DMS 273 (cell line): ENCODE results near the gene PAX9.
A peak's percentile ranks its signal among the peaks of the same experiment; 100 is the strongest.

Source experiments
- DNase-seq: peaks from one replicate; lab custom pipeline; 2025; ENCODE audit not compliant: unreplicated experiment; lab: John Stamatoyannopoulos, UW

The PAX9 gene

DNA sequence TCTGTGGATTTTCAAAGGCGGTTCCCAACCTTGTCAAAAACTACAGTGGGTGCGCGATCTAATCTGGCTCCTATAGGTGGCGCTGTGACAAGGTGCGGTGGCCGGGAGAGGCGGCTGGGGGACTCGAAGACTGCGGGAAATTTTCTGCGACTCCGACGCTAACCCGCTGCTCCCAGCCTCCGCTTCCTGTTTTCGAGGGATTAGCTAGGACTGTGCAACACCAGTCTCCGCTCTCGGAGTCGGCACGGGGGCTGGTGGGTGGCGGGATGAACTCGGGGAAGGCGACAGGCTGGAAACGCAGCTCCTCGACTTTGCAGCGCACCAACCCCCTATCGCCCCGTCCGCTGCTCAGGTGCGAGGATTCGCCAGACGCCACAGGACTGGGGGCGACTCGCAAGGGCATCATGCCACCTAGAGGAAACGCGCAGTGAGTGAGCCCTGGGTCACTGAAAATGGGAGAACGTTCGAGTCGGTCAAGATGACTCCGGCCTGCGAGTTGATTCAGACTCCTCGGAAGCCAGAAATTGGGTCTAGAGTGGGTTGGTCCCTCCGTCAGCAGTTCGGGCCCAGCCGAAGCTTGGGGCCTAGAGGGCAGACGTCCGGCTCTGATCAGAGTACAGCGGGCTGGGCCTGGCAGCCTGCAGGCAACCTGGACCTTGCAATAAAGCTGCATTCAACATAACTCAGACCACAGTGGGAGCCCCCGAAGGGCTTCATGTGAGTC lies 5.5 kb upstream of the PAX9 start:
- DNase-seq = peak; percentile 72

DNA sequence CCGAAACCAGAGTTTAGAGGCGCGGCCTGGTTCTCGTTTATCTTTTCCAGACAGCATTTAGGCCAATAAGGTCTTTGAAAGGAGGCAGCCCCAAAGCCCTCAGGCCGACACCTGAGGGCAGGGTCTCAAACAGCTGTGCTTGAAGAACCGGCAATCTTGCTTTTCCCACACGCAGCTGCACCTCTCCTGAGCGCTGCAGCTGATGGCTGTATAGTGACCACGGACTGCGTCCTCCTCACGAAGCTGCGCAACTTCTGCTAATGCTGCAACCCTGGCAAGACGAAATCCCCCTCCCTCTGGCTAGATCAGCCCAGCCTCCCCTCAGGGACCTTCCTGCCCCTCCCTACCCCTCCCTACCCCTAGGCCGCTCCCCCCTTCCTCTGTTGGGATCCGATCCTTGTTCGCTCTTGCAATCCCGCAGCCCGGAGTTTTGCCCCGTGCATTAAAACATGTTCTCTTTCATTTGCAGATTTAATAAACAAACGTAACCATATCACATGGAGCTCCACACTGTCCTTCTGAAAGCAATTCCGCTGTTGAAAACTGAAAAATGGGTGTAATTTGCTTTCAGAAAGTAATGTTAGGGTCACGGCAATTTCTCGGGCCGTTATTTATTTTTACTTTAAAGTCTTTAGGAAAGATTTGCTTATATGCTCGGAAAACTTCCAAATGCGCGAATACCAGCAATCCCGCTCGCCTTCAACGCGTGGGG lies 4.8 kb upstream of the PAX9 start:
- peak; percentile 33 for DNase-seq

DNA sequence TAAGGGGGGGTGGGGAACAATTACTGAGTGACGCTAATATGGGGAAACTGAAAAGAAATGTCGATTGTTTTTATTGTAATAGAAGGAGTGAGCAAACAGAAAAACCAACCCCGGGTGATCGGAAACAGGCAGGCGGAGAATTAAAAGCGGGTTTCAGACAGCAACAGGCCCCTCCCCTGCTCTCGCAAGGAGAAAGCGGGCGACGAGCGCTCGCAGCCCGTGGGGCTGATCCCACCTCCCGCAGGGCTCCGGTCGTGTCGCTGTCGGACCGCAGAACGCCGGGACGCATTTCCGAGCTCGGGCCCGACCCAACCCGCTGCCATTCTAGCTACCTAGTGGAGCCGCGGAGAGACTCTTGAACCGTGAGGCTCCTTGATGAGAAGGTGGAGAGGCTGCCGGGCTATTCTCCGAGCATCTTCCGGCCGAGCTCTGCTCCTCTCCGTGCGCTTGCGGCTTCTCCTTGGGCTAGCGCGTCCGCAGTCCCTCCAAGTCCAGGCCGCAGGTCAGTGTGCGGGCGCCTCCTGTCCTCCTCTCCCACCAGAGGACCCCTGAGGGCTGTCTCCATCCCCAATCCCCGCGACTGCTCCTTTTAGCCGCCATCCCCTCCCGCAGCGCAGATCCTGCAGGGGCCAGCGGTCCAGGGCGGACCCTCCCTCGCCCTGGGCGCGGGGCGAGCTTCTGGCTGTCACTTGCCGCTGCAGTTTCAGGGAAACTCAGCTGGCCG lies 4.1 kb upstream of the PAX9 start:
- peak; percentile 23 for DNase-seq

DNA sequence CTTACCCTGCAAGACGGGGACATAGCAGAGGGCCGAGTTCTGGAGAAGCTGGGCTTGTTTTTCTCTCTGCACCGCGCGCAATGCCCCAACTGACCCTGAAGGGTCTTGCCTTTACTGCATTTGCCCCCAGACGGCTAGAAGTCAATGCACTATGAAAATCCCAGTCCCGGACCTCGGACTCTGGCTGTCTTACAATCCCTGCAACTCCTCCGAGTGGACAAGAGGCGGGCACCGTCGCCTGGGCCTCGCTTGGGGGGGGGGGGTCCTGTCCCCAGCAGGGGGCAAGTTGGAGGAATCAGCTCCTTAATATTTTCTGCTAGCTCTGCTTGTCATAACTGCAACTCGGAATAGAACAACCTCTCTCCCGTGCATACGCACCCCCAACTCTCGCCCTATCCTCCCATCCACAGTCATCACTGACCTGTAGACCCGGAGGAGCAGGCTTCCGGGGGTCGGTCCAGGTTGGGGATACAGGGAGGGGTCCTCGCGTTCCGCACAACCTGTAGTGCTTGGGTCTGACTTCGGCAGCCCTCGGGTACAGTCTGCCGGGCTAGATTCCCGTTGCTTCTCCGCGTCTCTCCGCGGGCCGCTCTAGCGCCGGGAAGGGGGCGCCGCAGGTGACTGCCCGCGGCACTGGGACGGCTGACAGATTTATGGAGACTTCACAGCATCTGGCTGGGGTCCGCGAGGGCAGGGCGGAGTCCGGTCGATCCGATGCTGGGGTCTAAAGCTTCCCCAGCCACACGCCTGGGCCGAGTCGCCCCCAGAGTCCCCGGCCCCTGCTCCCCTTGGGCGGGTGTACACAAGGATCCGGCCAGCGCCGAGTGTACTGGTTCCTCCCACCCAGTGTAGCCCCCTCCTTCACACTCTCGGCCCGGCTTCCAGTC lies 3.3 kb upstream of the PAX9 start:
- DNase-seq = no peak

DNA sequence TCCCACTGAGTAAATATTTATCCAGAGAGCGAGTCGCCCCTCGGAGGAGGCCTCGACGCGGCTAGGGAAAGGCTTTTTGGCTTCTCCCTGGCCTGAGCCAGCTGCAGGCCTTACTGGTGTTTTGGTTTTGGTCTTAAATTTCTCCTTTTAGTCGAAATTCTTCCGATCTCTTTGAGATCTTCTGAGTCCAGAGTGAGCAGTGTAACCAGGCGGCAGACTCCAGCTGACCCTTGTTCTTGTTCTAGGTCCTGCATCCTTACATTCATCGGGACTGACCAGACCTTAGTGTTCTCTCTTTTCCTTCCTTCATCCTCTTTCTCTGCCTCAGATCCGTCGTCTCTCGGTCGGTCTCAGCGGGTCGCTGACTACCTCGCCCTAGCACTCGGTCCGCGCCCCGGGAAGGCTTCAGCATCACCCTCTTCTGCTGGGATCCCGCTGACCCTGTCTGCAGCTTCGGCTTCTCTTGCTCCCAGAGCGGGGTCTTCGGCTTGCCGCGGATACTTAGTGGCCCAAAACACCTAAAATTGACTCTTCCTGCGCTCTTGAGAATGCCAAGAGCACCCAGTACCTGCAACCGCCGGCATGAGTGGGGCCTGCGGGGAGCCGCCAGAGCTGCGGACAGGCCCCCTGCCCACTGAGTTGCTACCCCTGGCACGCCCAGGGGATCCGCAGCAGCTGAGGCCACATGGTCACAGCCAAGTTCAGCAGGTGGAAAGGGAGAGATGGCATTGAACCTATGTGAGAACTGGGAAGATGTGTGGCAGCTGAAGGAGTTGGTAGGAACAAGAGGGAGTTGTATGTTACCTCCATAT lies 2.4 kb upstream of the PAX9 start:
- DNase-seq = no peak

DNA sequence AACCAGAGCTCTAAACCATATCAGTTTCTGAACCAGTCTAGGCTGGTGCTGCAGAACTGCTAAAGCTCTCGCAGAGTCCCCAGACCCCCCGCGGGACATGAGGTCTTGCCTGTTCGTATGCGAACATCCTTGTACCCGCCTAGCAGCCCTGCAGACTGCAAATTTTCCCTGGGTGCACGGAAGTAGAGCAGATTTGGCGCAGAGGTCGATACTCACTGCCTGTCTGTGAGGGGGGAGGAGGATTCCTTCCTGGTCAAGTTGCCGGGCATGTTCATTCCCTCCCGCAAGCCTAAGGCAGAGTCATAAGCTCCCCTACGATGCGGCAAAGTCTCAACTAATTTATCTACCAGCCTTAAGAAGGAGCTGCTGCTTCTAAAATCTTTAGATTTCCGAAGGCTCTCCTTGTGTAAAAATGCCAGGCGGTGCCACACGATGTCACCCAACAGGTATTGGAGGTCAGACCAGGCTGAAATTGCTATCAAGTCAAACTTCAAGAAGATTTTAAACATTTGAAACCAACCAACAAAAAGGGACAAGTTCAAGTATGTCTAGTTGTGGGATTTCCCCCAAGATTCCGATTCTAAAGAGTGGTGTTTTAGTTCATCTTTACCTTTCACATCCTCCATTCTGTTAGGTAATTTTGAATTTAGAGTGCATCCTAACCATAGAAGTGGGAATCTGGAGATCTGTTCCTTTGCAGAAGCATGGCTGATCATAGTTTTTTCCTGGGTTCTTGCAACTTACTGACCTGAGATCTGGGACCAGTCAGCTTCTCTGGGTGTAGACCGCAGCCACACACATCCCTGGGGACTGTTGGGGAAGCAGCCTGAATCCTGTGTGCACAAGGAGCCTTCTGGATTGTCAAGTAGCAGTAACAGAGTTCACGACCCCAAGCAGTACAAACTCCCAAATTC lies 1.6 kb upstream of the PAX9 start:
- no peak for DNase-seq

DNA sequence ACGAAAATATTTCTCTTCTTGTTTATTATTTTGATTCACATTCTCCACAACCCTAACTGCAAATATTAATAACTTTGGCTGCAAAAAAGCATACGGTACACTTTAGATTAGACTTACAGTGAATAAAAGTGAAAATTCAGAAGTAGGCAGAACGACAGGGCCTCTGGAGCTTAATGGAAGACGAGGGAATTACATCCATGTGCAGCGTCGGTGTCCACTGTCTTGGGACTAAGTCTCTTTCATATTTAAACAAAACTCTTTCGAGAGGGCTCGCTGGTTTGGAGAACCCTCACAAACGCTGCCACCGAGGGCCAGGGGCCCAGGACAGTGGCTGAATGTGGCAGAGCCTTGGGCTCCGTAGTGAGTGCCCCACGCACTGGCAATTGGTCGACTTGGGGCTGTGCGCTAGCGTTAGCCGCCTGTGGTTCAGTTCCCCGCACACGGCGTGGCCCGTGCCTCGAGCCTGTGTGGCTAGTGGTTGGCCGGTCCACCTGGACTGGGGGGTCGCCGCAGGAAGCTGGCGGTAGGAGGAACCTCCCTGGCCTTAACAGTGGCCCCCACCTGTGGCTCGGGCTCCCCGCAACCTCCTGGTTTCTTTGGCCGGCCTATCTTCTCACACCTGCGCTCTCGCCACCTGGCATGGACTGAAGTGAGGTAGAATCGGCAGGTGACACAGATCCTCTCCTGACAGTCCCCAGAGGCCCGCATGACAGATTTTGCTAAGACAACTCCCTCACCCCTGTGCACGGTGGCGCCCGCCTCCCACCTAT lies 739 bp upstream of the PAX9 start:
- no peak for DNase-seq

DNA sequence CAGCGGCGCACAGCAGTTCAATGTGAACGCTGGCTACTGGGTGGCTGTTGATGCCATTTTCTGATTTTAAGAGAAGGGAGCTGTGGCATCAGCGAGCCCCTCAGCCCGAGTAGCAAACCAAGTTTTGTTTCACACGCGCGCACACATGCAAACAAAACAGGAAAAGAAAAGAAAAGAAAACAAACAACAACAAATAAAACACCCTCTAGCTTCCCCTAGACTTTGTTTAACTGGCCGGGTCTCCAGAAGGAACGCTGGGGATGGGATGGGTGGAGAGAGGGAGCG lies 540 bp downstream of the PAX9 start:
- no peak for DNase-seq

DNA sequence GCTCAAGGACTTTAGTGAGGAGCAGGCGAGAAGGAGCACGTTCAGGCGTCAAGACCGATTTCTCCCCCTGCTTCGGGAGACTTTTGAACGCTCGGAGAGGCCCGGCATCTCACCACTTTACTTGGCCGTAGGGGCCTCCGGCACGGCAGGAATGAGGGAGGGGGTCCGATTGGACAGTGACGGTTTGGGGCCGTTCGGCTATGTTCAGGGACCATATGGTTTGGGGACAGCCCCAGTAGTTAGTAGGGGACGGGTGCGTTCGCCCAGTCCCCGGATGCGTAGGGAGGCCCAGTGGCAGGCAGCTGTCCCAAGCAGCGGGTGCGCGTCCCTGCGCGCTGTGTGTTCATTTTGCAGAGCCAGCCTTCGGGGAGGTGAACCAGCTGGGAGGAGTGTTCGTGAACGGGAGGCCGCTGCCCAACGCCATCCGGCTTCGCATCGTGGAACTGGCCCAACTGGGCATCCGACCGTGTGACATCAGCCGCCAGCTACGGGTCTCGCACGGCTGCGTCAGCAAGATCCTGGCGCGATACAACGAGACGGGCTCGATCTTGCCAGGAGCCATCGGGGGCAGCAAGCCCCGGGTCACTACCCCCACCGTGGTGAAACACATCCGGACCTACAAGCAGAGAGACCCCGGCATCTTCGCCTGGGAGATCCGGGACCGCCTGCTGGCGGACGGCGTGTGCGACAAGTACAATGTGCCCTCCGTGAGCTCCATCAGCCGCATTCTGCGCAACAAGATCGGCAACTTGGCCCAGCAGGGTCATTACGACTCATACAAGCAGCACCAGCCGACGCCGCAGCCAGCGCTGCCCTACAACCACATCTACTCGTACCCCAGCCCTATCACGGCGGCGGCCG lies 1.1 kb downstream of the PAX9 start:
- DNase-seq = peak; percentile 59

DNA sequence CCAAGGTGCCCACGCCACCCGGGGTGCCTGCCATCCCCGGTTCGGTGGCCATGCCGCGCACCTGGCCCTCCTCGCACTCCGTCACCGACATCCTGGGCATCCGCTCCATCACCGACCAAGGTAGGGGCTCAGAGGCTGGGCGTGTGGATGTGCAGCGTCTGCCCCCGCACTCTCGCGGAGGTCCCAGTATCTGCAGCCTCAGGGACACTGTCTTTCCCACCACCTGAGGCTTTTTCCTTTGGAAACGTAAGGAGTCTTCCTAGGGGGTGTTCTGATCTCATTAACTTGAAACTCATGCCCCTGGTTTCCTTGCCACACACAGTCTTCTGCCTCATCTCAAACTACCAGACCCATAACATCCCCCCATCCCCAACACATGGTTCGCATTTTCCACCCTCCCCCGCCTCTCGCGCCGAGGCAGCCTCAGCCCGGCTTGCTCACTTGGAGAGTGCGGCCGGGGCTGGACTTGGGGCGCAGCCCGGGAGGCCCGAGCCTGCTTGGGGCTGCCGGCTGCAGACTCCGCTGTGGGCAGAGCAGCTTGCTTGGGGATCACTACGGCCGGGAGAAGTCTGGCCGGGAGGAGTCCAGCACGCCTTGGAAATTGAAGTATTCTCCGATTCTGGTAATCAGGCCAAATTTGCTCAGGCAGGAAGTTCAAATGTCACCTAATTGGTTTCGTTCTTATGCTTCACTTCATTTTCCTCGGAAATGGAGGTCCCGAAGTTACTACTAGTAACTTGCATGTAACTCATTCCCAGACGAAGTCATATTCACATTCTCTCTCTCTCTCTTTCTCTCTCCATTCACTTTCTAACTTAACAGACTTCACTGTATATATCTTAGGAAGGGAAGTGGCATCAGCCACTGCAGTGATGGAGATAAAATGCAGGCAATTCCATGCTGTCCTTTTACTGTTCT lies 2.0 kb downstream of the PAX9 start:
- DNase-seq = peak; percentile 14

DNA sequence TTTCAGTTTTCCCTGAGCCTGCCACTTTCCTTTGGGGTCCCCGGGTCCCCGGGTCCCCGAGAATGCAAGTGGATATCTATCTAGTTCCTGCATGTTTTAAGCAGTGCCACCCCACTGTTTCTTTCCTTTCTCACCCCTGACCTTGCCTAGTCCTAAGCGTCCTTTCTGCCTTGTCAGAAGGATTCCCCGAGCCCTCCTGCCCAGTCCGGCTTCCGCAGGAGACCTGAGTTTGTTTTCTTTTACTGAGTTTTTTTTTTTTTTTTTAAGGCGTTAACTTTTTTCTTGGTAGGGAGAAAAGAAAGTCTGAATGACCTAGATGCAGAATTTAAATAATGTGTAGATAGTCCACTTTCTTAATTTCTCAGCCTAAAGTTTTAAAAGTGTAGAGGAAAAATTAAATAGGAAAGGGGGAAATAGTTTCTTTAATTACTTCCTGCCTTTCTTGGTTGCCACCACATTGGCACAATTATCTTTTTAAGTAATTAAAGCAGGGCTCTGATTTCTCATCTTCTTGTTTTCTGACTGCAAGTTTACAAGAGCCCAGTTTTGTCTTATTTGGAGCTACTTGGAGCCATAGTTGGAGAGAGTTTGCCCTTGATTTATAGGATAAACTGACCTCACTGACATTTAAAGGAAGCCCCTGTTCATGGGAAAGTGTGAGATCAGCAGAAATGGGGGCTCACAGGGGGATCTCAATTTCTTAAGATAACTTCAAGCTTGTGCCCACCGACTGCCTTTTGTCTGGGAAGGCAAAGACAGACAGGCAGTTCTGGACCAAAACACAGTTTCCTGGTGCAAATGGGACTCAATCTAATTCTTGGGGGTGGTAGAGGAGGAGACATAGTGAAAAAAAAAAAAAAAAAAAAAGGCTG lies 2.9 kb downstream of the PAX9 start:
- DNase-seq = no peak

DNA sequence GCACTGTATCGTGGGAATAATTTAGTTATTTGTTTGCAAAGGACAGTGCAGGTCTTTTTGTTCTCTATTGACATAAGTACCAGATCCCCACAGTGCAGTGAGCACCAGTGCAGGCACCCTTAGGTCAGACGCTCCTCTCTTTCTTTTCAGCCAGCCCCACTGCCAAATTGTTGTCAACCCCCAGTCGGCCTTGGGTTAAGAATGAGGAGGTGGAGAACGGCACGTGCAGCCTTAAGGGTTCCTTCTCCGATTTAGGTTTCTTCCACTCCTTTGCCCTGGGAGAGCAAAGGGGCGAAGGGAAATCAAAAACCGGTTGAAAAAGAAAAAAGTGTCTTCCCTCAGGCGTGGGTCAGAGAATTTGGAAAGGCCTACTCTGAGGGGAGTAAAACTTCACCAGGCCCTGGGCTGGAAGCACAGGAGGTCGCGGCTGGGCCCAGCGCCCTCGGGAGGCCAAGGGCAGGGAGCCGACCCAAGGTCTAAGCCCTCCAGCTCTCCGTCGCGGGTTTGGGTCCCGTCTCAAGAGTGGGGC lies 4.3 kb downstream of the PAX9 start:
- DNase-seq = no peak

DNA sequence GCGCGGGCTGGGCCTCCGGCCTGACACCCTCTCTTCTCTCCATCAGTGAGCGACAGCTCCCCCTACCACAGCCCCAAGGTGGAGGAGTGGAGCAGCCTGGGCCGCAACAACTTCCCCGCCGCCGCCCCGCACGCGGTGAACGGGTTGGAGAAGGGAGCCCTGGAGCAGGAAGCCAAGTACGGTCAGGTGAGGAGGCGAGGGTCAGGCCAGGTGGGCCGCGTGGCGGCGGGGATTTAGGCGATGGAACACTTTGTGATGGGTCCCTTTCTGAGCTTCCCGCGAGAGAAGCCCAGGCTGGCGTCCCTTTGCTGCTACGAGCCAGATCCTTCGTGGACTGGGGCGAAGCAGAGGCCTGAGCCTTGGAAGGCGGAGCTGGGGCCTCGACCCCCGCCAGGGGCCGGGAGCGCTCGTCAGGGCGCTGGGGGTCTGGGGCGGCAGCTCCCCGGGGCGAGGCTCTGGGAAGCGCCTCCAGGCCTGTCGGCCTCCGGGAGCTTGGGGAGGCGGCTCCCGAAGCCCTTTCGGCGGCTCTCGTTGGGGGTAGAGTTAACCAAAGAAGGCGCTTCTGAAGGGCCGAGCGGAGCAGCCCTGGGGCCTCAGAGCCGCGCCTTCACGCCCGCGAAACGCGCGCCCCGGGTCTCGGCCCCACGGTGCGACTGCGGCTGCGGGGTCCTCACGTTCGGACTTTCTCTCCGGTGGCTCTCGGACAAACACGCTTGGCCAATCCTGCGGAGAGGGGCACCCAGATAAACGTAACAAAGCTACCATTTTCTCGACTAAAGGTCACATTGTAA lies 5.0 kb downstream of the PAX9 start:
- DNase-seq = no peak

DNA sequence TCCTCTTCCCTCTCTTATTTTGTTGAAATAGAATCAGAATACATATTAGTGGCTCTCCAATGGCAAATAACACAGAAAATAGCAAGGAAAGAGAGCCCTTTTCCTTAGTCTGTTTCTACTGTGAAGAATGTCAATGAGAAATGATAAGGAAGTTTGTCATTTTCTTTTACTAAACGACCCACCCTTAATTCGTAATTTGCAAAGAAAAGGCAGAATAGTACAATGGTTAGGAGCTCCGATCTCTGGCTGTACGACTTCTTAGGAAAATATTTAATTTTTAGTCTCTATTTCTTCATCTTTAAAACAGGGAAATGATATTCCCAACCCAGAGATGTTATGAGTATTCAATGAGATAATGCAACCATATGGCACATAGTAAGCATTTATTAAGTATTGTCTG lies 6.0 kb downstream of the PAX9 start:
- no peak for DNase-seq

DNA sequence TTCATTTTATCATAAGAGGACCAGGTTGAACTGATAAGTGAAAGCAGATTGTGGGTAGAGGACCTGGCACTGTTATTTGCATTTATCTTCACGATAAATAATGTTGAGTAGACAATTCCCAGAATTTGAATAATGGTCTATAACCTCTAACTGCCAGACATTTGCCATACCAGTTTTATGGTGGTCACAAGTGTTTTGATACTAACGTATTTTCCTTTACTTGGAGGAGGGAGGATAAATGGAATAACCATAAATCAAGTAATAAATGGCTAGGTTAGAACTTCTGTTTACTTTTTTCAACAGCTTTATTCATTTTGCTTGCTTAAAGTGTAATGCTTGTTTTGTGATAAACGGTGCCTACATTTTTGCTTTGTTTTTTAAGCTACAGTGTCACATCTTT lies 9.5 kb downstream of the PAX9 start:
- DNase-seq = no peak
